NCI-H82 treated with DMSO at 0.1 percent for 48 hours (cell line): ENCODE data around the gene PDX1.

Experiments
- DNase-seq: peaks from one replicate; lab custom pipeline; 2025; ENCODE audit not compliant: unreplicated experiment; lab: John Stamatoyannopoulos, UW

Gene PDX1

GRCh38 chr13:27919934-27920676 is at the start of gene PDX1:
Gene PDX1 (plus strand): TSS chr13:27920000. CDS start chr13:27920139, 139 bp downstream.
- no peak for DNase-seq

- DNase-seq: no peak
These were observed 41.5 kb upstream of the PDX1 start for GRCh38 chr13:27878274-27878673.

DNA sequence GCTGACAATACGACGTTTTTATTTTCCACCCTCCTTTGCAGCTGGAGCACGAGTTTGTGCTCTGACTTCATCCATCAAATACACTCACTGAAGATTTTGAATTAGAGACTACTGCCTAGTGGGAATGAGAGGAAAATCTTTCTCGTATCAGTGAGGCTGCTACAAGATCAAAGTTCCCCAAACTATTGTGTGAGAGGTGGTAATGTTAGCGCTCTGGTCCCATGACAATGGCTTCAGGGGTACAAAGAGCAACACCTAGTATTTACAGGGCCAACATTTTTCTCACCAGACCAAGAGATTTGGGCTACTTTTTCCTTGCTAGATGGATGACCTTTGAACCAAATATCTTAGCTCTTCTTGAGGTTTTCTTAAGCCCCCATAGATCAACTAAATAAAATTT is 30.3 kb upstream of the PDX1 start:
- no peak for DNase-seq

DNA sequence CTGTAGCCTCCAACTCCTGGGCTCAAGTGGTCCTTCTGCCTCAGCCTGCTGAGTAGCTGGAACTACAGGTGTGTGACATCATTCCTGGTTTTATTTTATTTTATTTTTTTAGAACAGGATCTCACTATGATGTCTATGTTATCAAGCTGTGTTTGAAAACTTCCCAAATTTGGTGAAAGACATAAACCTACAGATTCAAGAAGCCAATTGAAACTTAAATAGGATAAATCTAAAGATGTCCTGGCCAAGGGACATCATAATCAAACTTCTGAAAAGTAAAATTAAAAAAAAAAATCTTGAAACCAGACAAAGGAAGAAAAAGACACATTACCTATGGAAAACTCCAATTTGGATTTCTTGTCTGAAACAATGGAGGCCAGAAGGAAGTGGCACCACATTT is 23.1 kb upstream of the PDX1 start:
- no peak for DNase-seq

- no peak for DNase-seq
These were observed 15.1 kb upstream of the PDX1 start for GRCh38 chr13:27904719-27905118.

GRCh38 chr13:27905650-27906049 is 14.2 kb upstream of the PDX1 start:
- DNase-seq: no peak

GRCh38 chr13:27907121-27907787 is 12.5 kb upstream of the PDX1 start:
- DNase-seq: no peak

GRCh38 chr13:27909378-27909777 is 10.4 kb upstream of the PDX1 start:
- no peak for DNase-seq

DNA sequence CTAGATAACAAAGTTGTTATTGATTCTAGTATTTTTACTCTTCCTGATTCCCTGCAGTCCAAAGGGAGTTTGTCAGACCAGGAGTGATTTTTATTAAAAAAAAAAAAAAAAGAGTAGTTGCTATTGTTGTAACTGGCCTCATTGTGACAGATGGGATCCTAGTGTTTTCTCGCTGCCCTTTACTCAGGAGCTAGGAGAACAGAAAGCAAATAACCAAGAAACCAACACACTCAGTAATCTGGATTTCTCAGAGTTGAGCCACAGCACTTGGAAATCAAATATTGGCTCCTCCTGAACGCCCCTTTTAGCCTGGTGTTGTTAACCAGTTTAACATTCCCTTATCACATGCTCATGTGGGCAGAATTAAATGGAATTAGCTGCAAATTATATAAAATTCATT is 8.3 kb upstream of the PDX1 start:
- DNase-seq: no peak

DNA sequence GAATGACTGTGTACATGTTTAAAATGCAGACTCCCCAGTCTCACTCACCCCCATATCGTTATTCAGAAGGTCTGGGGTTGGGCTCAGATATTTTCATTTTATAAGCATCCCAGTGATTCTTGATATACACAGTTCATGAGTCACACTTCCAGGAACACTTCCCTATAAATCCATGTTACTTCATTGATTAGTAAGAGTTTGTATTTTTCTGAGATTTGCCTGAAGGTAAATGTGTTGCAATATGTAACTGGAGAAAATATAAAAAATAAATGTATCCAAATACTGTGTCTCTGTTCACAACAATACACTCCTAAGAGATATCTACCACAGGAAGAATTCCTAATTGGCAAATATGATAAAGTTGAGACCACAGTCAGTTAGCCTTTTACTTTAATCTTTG is 6.6 kb upstream of the PDX1 start:
- no peak for DNase-seq

DNA sequence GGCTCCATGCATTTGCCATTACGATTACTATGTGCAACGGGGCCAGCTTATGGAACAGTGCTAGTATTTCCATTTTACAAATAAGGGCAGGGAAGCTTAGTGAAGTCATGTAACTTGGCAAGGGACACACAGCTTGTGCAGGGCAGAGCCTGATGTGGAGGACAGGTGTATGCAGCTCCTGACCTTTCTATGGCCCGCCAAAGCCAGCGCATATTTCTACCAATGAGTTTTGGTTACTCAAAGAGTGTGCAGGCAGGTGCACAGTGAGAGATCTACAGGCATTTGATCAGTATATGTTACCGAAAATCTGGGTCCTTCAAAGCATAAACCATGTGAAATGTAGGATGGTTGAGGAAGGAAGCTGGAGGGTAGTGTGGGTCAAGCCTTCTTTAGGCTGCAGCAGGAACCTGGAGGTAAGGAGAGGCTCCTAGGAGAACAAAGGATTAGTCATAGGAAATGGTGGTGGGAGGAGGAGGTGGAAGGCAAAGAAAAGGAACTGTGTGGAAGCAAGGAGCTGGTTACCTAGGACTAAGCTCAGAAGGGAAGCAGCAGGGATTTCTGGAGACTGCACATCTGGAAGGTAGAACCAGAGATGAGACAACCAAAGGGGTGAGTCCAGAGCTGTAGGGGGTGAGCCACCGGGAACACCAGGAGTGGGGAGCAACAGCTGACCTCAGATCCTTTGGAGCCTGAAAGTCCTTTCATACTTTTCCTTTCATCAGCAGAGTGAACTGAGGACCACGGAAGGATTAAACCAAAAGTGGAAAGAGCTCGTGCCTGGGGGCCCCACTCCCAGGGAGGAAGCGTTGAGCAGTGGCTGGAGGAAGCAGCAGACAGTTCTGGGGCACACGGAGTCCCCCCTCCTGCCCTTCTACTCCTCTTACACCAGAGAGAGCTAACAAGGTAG is 4.2 kb upstream of the PDX1 start:
- no peak for DNase-seq

GRCh38 chr13:27917121-27917947 is 2.5 kb upstream of the PDX1 start:
- DNase-seq: no peak

DNA sequence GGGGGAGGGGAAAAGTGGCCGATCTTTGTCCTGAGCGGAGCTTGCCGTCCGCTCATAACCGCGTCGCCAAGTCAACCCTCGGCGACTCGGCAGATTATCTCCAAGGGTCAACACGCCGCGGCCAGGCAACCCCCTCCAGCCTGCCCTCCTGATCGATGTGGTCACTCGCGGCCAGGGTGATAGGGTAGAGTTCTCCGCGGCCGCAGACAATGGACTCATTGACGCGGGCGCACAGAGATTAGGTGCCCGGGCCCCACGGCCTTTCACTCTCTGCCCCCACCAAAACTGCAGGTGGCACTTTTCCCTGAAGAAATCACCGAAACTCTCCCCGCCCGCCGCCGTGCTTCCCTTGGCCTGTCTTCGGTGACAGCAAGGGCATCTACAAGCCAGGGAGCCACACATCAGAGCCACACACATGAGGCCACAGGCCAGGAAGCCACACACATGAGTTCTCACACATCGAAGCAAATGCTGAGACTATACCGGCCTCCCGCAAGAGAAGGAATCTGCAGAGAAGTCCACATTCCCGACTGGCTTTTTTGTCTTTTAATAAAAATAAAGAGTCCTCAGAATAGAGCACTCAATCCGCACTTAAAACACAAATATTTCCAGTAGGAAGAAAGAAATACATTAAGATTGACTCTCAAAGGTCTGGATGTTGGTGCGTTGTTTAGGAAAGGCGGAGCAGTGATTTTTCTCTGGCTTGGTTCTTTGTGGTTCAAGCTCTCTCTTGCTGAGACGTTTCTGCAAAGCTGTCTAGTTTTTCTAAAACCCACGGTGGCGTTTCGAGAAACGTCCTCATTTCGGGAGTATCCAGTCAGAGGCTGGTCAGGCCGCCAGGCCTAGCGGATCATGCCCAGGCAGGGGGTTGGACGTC is 1.5 kb upstream of the PDX1 start:
- DNase-seq: no peak

- DNase-seq: no peak
These were observed 712 bp upstream of the PDX1 start for GRCh38 chr13:27918918-27919658.

GRCh38 chr13:27919659-27919933 is 204 bp upstream of the PDX1 start:
- no peak for DNase-seq

DNA sequence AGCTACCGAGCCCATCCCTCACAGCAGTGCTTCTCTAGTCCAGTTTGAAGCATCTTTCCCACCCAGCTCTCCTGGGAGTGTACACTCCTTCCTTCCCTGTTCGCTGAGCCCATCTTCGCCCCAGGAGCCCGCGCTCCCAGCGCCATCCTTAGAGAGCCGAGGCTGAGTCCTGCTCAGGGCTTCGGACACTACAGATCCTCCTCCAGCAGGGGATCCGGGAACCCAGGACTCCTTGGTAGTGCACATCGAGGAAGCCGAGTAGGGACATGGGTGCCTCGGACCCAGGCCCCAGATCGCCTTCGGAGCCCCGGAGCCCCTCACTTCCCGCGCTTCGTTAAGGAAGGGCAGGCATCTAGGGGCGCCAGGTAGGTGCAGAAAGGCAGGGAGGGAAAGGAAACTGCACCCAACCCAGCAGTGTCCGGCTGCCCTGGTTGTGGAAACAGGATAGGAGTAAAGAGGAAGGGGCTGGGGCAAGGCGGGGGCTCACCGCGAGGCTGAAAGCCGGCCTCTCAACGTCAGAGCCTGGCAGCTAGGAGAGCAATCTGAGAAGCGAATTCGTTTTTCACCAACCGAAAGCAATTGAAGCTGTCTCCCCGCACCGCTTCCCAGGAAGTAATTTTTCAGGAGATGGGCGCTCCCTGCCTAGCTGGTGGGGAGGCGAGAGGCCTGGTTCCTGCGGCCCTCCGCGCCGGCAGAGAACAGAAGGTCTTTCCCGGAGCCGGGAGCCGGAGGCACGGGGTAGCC is 1.0 kb downstream of the PDX1 start:
- DNase-seq: no peak

- DNase-seq: no peak
These were observed 1.7 kb downstream of the PDX1 start for GRCh38 chr13:27921421-27921960.
